ENCODE measurements around the gene PCCA.
"Not testable (repeated sequence)": the region's sequence is repeated elsewhere in the genome, so short reads cannot be mapped to it uniquely, and the experiment has no call there.

Gene PCCA

GRCh38 chr13:100262404-100262803 is 173.5 kb downstream of the PCCA start:
- no peak for DNase-seq

- DNase-seq: no peak
Measured at GRCh38 chr13:100266026-100266425, 177.1 kb downstream of the PCCA start.

- DNase-seq: no peak
Measured at GRCh38 chr13:100269837-100270236, 180.9 kb downstream of the PCCA start.

GRCh38 chr13:100273138-100273537 is 184.2 kb downstream of the PCCA start:
- no peak for DNase-seq

GRCh38 chr13:100273552-100273951 is 184.7 kb downstream of the PCCA start:
- no peak for DNase-seq

- DNase-seq: no peak
Measured at GRCh38 chr13:100274942-100275506, 186.1 kb downstream of the PCCA start.

- no peak for DNase-seq
Measured at GRCh38 chr13:100275746-100276145, 186.9 kb downstream of the PCCA start.

GRCh38 chr13:100280681-100281080 is 191.8 kb downstream of the PCCA start:
- no peak for DNase-seq

GRCh38 chr13:100282306-100282705 is 193.4 kb downstream of the PCCA start:
- DNase-seq: not testable (repeated sequence)

- no peak for DNase-seq
Measured at GRCh38 chr13:100290165-100290801, 201.4 kb downstream of the PCCA start.

GRCh38 chr13:100291624-100292023 is 202.7 kb downstream of the PCCA start:
- DNase-seq: no peak

- DNase-seq: no peak
Measured at GRCh38 chr13:100297413-100297812, 208.5 kb downstream of the PCCA start.

- DNase-seq: no peak
Measured at GRCh38 chr13:100298116-100298681, 209.3 kb downstream of the PCCA start.

GRCh38 chr13:100298691-100299090 is 209.8 kb downstream of the PCCA start:
- DNase-seq: no peak

GRCh38 chr13:100300243-100300642 is 211.3 kb downstream of the PCCA start:
- no peak for DNase-seq

- no peak for DNase-seq
Measured at GRCh38 chr13:100300708-100301107, 211.8 kb downstream of the PCCA start.

- no peak for DNase-seq
Measured at GRCh38 chr13:100301418-100301817, 212.5 kb downstream of the PCCA start.

GRCh38 chr13:100302391-100302790 is 213.5 kb downstream of the PCCA start:
- DNase-seq: no peak

GRCh38 chr13:100304229-100304628 is 215.3 kb downstream of the PCCA start:
- DNase-seq: no peak

- no peak for DNase-seq
Measured at GRCh38 chr13:100305398-100305797, 216.5 kb downstream of the PCCA start.

GRCh38 chr13:100306030-100306429 is 217.1 kb downstream of the PCCA start:
- no peak for DNase-seq

GRCh38 chr13:100306434-100306999 is 217.6 kb downstream of the PCCA start:
- no peak for DNase-seq

- DNase-seq: no peak
Measured at GRCh38 chr13:100314132-100314910, 225.4 kb downstream of the PCCA start.

GRCh38 chr13:100315522-100315921 is 226.6 kb downstream of the PCCA start:
- no peak for DNase-seq
